ENCODE measurements around the gene ASTL. TPM values are rescaled to one million over a fixed set of nuclear protein-coding genes. Genes with fewer than 3 reads are reported as not detected.

The ASTL gene
- not detected in 5 replicates for total RNA-seq (2022; extraction: Qiagen RNA extraction; ENCODE audit: low read depth)

DNA sequence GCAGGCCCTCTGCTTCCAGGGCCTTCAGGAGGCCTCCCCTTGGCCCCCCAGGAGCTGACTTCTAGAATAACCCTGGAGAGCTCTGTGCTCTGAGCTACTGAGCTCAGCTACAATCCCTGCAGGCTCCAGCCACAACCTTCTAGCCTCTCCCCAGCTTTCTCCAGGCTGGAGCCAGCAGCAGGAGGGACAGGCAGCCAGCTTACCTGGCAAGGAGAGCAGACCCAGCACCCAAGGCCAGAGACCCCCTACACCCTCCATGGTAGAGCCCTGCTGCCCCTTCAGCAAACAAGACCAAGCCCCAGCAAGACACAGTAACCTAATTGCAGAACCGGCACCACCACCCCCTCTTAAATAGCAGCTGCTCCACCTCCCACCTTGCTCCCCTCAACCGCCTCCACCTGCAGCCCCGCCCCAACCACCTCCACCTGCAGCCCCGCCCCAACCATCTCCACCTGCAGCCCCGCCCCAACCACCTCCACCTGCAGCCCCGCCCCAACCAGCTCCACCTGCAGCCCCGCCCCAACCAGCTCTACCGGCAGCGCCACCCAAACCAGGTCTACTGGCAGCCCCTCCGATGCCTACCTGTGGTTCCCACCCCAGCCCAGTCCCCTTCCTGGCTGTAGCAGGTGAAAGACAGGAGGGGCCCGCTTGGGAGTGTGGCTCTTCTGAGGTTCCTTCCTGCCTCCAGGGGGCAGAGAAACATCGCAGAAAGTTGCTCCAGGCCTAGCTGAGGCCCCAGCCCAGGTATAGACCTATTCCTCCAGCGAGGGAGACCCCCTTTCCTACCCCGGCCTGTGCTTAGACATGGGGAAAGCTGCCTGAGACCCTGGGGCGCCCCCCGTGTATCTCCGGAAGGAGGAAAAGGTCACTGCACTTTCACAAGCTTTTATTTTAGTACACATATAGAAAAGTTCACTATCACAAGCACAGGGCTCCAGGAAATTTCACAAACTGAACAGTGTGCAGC lies at the start of gene ASTL:
TSS of gene ASTL (minus strand) at position 324 of the 967 bp plus-strand sequence. CDS start at position 258, 66 bp downstream.

GRCh38 chr2:96145036-96145847 lies 6.9 kb upstream of the ASTL start, which contains the start of gene DUSP2:
Gene DUSP2, minus strand, starts transcription at chr2:96145440. Its CDS starts 86 bp downstream, at chr2:96145354.

GRCh38 chr2:96116424-96116878 lies 21.9 kb downstream of the ASTL start, which contains the start of gene ADRA2B:
Gene ADRA2B, minus strand, starts transcription at chr2:96116571. Its CDS starts 422 bp downstream, at chr2:96116149.

Other genes with a start within 250 kb of the ASTL start
- gene ANKRD36C, start 146.7 kb downstream of the ASTL start, total RNA-seq (2022; extraction: Qiagen RNA extraction; ENCODE audit: low read depth), result 2.6 to 4.6 TPM (median 3.9 TPM) in 5 replicates
- gene GPAT2, start 103.6 kb downstream of the ASTL start, total RNA-seq (2022; extraction: Qiagen RNA extraction; ENCODE audit: low read depth), result not detected in 5 replicates
- 0.03 to 0.13 TPM (median 0.08 TPM) in 5 replicates for gene ADRA2B, start 21.9 kb downstream of the ASTL start, total RNA-seq (2022; extraction: Qiagen RNA extraction; ENCODE audit: low read depth)
- 0.21 to 0.49 TPM (median 0.38 TPM) in 5 replicates for gene DUSP2, start 6.9 kb upstream of the ASTL start, total RNA-seq (2022; extraction: Qiagen RNA extraction; ENCODE audit: low read depth)
- 83.3 to 94.9 TPM (median 89.7 TPM) in 5 replicates for gene STARD7, start 70.3 kb upstream of the ASTL start, total RNA-seq (2022; extraction: Qiagen RNA extraction; ENCODE audit: low read depth)
- 37.9 to 48.8 TPM (median 45.0 TPM) in 5 replicates for gene TMEM127, start 127.5 kb upstream of the ASTL start, total RNA-seq (2022; extraction: Qiagen RNA extraction; ENCODE audit: low read depth)
- gene CIAO1, start 127.7 kb upstream of the ASTL start, total RNA-seq (2022; extraction: Qiagen RNA extraction; ENCODE audit: low read depth), result 74.6 to 87.1 TPM (median 84.0 TPM) in 5 replicates
- 115 to 121 TPM (median 119 TPM) in 5 replicates for gene SNRNP200, start 167.0 kb upstream of the ASTL start, total RNA-seq (2022; extraction: Qiagen RNA extraction; ENCODE audit: low read depth)
- not detected in 5 replicates for gene ITPRIPL1, start 186.8 kb upstream of the ASTL start, total RNA-seq (2022; extraction: Qiagen RNA extraction; ENCODE audit: low read depth)
- 43.4 to 47.5 TPM (median 44.9 TPM) in 5 replicates for gene NCAPH, start 197.3 kb upstream of the ASTL start, total RNA-seq (2022; extraction: Qiagen RNA extraction; ENCODE audit: low read depth)

Measured in A549 treated with GW870086 at 1 μM for 4 hours (cell line).